Gastrocnemius medialis (tissue), 4 donors: ENCODE measurements around the gene HYAL2. TPM values are rescaled to one million over a fixed set of nuclear protein-coding genes. Genes with fewer than 3 reads are reported as not detected.

Source experiments
- ATAC-seq, 2 donors: fragments of 150-250 bp; one replicate each; pipeline ENCODE4 v1.9.1; 2016
- DNase-seq, 2 donors: peaks; one replicate each; pipeline ENCODE4 v3.0.0-alpha.2; 2019
- H3K27ac ChIP-seq, 4 donors: fragments of 200-600 bp; sonication (generic); 1 replicate in 1 of 4; 2 replicates in 3 of 4; pipeline ENCODE4 v1.5.1; 2016 to 2018; ENCODE audit warnings: mild to moderate bottlenecking in 2 of 4, moderate library complexity in 1 of 4
- H3K27me3 ChIP-seq, 3 donors: fragments of 200-600 bp; sonication (generic) in 2 of 3; 1 replicate in 1 of 3; 2 replicates in 2 of 3; pipeline versions ENCODE4 v1.5.1 to v1.6.0; 2016 to 2019; ENCODE audit warnings: mild to moderate bottlenecking in 1 of 3, moderate library complexity in 1 of 3
- H3K36me3 ChIP-seq, 2 donors: fragments of 200-600 bp; sonication (generic) in 1 of 2; one replicate each; pipeline ENCODE4 v1.5.1; 2017 to 2018
- H3K4me1 ChIP-seq, 2 donors: fragments of 200-600 bp; sonication (generic) in 1 of 2; one replicate each; pipeline ENCODE4 v1.5.1; 2016 to 2017; ENCODE audit warnings: mild to moderate bottlenecking in 2 of 2
- H3K4me3 ChIP-seq, 4 donors: fragments of 200-600 bp; sonication (generic) in 3 of 4; 1 replicate in 1 of 4; 2 replicates in 3 of 4; pipeline ENCODE4 v1.5.1; 2016 to 2019; ENCODE audit warnings: mild to moderate bottlenecking in 2 of 4
- H3K9me3 ChIP-seq, 3 donors: fragments of 200-600 bp; sonication (generic) in 2 of 3; 1 replicate in 1 of 3; 2 replicates in 2 of 3; pipeline ENCODE4 v1.5.1; 2016 to 2019
- CTCF ChIP-seq, 5 experiments: fragments of 450-650 bp in 3 of 5; fragments of 200-600 bp in 2 of 5; sonication (generic) in 2 of 5; IDR thresholded peaks in 4 of 5; conservative IDR thresholded peaks in 1 of 5; 1 replicate in 4 of 5; 2 replicates in 1 of 5; pipeline ENCODE4 v1.5.1; 2016 to 2019; ENCODE audit warnings: antibody characterized with exemption in 5 of 5, mild to moderate bottlenecking in 3 of 5, moderate library complexity in 3 of 5
- POLR2A ChIP-seq, 2 donors: fragments of 450-650 bp; IDR thresholded peaks; one replicate each; pipeline ENCODE4 v1.6.1; 2017; ENCODE audit warnings: antibody characterized with exemption in 2 of 2, mild to moderate bottlenecking in 2 of 2, moderate library complexity in 2 of 2
- in situ Hi-C, 4 donors: fragments of 200-750 bp; cut with MboI; loops; one replicate each; pipeline versions ENCODE4 v1.15.0 to v1.8.0; 2017; ENCODE audit warnings: low sequenced_read_pairs in 4 of 4
- intact Hi-C: fragments of 100-400 bp; cut with DNase I; formaldehyde crosslinking; loops from one replicate; pipeline ENCODE4 v1.15.1; 2023; ENCODE audit warnings: low total_unique reads
- total RNA-seq, 4 donors: library from RNA; depleted of rRNA; stranded (reverse); fragments of >200 nt; gene quantifications; one replicate each; pipeline versions ENCODE4 v1.1.0 to v1.2.3, GENCODE V29; 2016

HYAL2 gene
- total RNA-seq, 4 donors from 2014 or later: 47.0 to 69.8 (median 65.4) TPM

DNA sequence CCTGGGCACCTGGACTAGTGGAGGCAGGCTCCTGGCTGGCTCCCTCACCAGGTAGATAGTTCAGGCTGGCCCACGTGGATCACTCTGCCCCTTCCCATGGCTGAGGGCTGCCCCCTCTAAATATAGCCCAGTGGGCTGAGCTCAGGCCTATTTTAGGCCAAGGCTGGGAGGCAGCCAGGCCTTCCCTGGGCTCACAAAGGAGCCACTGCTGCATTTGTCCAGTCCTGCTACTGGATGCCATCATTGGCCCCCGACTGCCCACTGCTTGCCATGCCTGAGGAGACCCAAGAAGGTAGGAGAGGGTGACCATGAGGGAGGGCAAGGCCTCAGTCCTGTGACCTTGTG lies 43.7 kb downstream of the HYAL2 start, which contains the start of gene LSMEM2:
LSMEM2 (plus strand) TSS at position 208 of the 345 bp plus-strand sequence; CDS start at position 235, 27 bp downstream.
- Histone ChIP-seq H3K4me1 (peaks cover 15 to 25% of the 10 kb centered on the region in 2 donors), H3K27me3 (no peaks in the 10 kb centered on the region), H3K9me3 (no peaks in the 10 kb centered on the region), H3K27ac (peak within 1 kb of the TSS; percentile 77 to 88 (median 82)), H3K36me3 (no peaks in the 10 kb centered on the region), H3K4me3 (peak within 1 kb of the TSS in 2 of 4 donors; percentile 25 to 34)
- peak; percentile 53 to 88 for DNase-seq
- in situ Hi-C loops: loop anchor here in 1 of 4 donors (10.0 to 25.0 kb wide), 2 partner anchors 54 to 342 kb away; partner anchors contain the start of genes MON1A and RBM6
- TF ChIP-seq POLR2A (IDR thresholded peaks at IDR 0.05) (no peak), CTCF (IDR thresholded peaks at IDR 0.05 in 4 of 5, conservative IDR thresholded peaks at IDR 0.05 in 1 of 5) (no peak)
- peak; percentile 92 to 93 for ATAC-seq
- intact Hi-C loops: no loop called here

DNA sequence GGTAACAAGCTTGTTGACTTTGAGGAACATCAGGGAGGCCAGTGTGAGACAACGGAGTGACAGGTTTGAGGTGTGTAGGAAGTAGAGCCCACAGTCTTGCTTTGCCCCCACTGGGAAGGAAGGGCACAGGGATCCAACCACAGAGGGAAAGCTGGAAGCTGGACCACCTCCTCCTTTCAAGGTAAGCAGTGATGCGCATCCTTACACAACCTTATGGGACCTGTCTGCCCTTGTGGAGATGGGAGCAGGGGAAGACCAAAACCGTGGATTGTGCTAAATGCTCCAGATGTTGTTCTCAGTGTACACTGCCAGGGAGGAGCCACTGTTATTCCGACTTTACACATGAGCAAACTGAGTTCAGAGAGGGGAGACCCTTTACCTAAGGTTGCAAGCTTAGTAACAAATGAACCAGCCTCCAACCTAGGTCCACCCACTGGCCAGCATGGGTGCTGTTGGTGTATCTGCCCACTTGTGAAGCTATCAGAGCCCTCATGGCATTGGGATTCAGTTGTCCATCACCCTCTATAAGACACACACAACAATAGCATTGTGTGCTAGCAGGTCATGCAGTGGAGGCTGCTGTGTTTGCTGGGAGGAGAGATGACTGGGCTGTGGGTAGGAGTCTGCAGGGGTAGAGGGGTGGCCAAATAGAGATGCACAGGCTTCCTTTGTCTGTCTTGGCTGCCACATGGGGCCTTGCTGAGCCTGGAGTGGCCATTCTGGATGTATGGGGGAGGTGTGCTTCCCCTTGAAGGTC lies 44.2 kb downstream of the HYAL2 start:
- ATAC-seq: peak in 1 of 2 donors; percentile 23
- intact Hi-C loops: no loop called here
- in situ Hi-C loops: loop anchor here in 1 of 4 donors (10.0 to 25.0 kb wide), 2 partner anchors 54 to 341 kb away; partner anchors contain the start of genes MON1A and RBM6

GRCh38 chr3:50276762-50277101 lies 45.8 kb downstream of the HYAL2 start:
- in situ Hi-C loops: loop anchor here in 1 of 4 donors (10.0 to 25.0 kb wide), 2 partner anchors 52 to 339 kb away; partner anchors contain the start of genes MON1A and RBM6
- no peak for ATAC-seq
- Histone ChIP-seq H3K36me3 (no peaks in the 10 kb centered on the region), H3K27ac (no peak overlapping the region), H3K27me3 (no peaks in the 10 kb centered on the region), H3K4me3 (no peak overlapping the region), H3K4me1 (peaks cover 20 to 35% of the 10 kb centered on the region in 2 donors), H3K9me3 (no peaks in the 10 kb centered on the region)
- intact Hi-C loops: no loop called here
- no peak for DNase-seq
- TF ChIP-seq POLR2A (IDR thresholded peaks at IDR 0.05): no peak
- TF ChIP-seq CTCF (IDR thresholded peaks at IDR 0.05 in 4 of 5, conservative IDR thresholded peaks at IDR 0.05 in 1 of 5): no peak

More for the DNA sequence above, 44.2 kb downstream of the HYAL2 start:
- Histone ChIP-seq H3K27ac (peak overlapping the region; percentile 77 to 88 (median 82)), H3K36me3 (no peaks in the 10 kb centered on the region), H3K4me1 (peaks cover 16 to 31% of the 10 kb centered on the region in 2 donors), H3K27me3 (no peaks in the 10 kb centered on the region), H3K4me3 (no peak overlapping the region), H3K9me3 (no peaks in the 10 kb centered on the region)
- DNase-seq: no peak
- TF ChIP-seq POLR2A (IDR thresholded peaks at IDR 0.05) (no peak), CTCF (IDR thresholded peaks at IDR 0.05 in 4 of 5, conservative IDR thresholded peaks at IDR 0.05 in 1 of 5) (no peak)

- H3K36me3 ChIP-seq: no peaks in the 10 kb centered on the region
- intact Hi-C loops: no loop called here
- DNase-seq (no peak), ATAC-seq (no peak)
- H3K27me3 ChIP-seq: no peaks in the 10 kb centered on the region
- in situ Hi-C loops: loop anchor here in 1 of 4 donors (10.0 to 25.0 kb wide), 2 partner anchors 51 to 339 kb away; partner anchors contain the start of genes MON1A and RBM6
- peaks cover 20 to 35% of the 10 kb centered on the region in 2 donors for H3K4me1 ChIP-seq
- H3K27ac ChIP-seq: no peak overlapping the region
- no peak for TF ChIP-seq CTCF (IDR thresholded peaks at IDR 0.05 in 4 of 5, conservative IDR thresholded peaks at IDR 0.05 in 1 of 5)
- TF ChIP-seq POLR2A (IDR thresholded peaks at IDR 0.05): no peak
- no peak overlapping the region for H3K4me3 ChIP-seq
- H3K9me3 ChIP-seq: no peaks in the 10 kb centered on the region
These were observed 46.4 kb downstream of the HYAL2 start for GRCh38 chr3:50275996-50276761.
